ENCODE measurements around the gene KCND1. TPM values are rescaled to one million over a fixed set of nuclear protein-coding genes. Genes with fewer than 3 reads are reported as not detected.

The KCND1 gene
- total RNA-seq, 1 donor from 2014 or later: 1.2 TPM

DNA sequence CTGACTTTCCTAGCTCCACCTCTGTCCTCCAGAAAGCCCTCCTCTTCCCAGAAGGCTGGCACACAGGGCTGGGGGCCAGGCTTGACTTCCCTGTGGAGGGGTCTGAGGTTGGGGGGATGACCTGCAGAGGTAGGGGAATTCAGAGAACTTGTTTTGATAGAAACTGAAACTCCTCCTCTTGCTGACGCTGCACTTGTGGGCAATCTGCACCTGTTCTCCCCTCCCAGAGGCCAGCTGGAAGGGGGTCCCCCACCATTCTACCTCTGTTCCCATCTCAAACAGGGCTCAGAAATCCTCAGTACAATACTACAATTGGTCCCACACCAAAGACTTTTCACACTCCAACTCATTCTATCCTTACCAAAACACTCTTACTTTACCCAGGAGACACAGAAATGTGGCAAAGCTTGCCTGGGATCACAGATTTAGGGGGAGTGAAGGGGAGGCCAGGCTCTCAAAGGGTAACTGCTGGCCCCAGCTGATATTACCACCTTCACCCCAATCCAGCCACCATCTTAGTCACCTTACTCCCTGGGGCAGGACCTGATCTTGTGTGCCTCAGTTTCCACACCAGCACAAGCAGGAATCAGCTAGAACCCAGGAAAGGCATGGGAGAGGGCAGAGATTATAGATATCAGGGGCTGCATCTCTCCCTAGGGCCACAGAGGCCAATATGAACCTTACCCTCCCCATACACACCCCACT, 32.8 kb downstream of the KCND1 start:
- no peak for DNase-seq (ENCODE audit: low spot score)

DNA sequence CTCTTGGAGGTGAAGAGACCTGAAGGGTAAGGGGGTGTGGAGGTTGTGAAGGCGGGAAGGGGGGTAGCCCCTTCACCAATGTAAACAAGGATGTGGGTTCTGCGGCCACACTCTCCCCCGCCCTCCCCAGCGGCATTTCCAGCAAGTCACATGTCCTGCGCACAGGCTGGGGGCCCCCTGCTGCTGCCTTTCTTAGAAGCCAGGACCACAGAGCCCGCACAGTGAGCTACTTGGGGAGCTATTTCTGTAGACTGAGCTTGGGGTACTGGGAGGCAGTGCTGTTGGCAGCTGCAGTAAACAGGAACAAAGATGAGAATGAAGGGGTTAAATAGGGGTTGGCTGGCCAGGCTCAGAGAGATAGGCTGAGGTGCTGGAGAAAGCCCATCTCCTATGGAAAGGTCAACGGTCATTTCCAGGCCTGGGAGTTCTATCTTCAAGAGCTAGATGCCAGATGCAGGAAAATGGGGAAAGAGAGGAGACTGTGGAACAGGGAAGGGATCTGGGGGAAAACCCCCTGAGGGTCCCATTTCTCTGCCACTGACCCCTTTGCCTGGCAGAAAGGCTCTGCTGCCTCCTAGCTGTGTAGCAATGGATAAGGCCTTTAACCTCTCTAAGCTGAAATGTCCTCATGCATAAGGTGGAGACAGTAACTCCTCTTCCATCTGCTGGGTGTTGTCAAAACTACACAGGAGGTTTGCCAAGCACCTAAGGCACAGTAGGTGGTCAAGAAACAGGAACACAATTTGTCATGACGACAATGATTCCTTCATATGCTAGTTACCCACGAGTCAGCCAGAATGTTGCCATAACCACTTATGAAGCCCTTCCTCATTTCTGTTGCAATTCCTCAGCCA, 34.4 kb downstream of the KCND1 start:
- no peak for DNase-seq (ENCODE audit: low spot score)

DNA sequence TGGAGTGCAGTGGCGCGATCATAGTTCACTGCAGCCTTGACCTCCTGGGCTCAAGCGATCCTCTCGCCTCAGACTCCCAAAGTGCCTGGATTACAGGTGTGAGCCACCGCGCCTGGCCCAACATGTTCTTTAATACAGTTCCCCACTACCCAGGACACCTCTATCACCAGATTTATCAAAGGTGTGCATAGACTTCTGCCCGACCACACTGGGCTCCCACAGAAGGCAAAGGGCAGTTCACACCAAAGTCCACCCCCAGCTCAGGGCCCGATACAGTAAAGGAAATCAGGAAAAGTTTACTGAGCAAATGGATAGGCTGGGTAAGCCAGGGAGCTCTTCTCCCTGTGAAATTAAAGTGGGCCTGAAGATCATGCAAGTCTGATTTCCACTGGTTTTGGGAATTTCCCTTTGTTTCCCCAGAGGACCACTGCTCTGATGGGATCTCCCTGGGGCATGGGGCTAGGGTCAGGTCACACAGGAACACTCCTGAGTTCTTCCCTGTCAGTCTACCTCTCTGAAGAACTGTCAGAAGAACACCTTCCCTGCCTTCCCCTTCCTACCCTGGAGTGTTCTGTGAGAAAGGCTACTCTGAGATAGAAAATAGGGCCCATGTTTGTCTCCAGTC, 35.1 kb downstream of the KCND1 start:
- DNase-seq (ENCODE audit: low spot score): no peak

DNA sequence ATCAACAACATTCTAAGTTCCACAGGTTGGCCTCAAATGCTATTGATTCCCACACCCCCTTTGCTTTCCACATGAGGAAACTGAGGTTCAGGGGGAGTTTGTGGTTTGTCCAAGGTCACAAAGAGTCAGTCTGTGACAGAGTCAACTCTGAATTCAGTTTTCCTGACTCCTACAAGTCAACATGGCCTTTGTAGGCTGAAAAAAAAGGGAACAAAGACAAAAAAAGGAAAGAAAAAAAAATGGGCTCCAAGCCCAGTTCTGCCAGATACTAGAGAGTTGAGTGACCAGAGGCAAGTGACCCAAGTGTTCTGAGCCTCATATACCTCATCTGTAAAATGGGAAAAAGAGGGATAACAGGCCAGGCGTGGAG, 36.4 kb downstream of the KCND1 start:
- DNase-seq (ENCODE audit: low spot score): no peak

GRCh38 chrX:48934581-48935300, 36.9 kb downstream of the KCND1 start:
- DNase-seq (ENCODE audit: low spot score): no peak

DNA sequence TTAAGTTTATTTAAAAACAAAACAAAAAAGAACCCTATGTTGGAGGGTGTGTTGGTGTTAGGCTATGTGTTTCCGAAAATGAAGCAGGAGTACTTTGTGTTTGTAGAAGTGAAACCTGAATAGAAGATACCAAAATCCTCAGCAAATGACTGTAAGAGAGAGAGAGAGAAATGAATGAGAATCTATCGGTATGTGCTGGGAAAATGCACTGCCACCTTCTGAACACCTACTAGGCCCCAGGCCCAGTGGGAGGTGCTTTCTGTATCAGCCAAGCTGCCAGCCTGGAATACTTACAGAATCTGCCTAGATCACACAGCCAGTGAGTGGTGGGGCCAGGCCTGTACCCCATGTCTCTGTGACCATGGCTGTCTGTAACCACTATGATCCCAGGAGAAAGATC, 37.9 kb downstream of the KCND1 start:
- no peak for DNase-seq (ENCODE audit: low spot score)

- DNase-seq (ENCODE audit: low spot score): no peak
Observed at GRCh38 chrX:48927736-48928382, 43.8 kb downstream of the KCND1 start.

DNA sequence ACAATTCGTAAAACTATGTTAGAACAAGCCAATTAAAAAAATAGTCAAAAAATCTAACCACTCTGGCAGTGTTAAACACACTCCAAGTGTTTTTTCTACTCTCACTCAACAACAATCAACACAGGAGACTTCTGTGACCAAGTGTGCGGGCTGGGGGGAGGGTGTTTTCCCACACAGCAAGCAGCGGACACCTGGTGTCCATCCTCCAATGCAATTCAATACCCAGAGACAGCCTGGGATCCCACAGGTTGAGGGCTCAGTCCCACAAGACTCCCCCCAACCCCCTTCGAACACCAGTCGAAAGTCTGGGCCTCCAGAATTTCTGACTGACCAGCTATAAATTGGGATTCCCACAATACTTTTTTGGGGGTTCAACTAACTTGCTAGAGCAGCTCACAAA, 44.5 kb downstream of the KCND1 start:
- DNase-seq (ENCODE audit: low spot score): no peak

DNA sequence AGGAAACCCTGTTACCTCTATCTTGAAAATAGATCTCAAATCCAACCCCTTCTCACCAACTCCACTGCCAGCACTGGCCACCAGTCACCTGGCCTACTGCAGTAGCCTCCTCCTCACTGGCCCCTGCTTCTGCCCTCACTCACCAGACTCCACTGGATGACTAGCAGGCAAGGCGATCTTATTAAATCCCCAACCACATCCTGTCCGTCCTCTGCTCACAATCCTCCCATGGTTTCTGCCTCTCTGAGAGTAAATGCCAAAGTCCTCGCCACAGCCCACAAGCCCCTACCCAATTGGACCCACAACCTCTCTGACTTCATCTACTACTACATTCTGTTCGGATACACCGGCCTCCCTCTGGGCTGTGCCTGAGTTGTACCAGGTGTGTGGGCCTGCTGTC, 47.4 kb downstream of the KCND1 start:
- DNase-seq (ENCODE audit: low spot score): no peak

- DNase-seq (ENCODE audit: low spot score): no peak
Observed at GRCh38 chrX:48923771-48924170, 47.9 kb downstream of the KCND1 start.

- no peak for DNase-seq (ENCODE audit: low spot score)
Observed at GRCh38 chrX:48920718-48921104, 50.9 kb downstream of the KCND1 start.

DNA sequence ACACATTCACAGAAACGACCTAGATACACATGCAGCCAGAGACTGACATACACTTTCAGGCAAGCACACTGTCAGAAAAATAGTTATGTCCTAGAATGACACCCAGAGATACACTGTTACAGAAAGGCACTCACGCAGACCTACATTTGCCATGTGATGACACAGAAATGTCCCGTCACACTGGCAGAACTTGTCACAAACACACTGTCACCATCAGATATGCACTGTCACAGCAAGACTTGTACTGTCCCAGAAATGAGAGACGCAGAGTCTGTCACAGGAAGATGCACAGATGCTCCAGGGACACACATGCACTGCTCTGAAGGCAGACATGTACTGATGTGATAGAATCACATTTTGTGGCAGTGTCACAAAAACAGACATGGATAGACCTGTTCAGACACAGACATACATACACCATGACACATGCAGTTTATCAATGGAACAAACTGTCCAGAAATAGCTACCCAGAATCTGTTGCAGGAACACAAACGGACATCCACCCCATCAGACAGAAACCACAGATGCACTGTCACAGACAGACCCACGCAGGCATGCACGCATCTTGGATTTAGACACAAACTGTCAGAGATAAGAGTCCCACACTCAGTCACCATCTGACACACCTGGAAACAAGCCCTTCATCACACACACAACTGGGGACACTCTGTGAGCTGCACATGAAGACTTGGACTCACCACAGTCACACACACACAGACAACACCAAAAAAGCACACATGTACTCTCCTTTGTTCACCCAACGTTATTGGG, 51.5 kb downstream of the KCND1 start:
- no peak for DNase-seq (ENCODE audit: low spot score)

DNA sequence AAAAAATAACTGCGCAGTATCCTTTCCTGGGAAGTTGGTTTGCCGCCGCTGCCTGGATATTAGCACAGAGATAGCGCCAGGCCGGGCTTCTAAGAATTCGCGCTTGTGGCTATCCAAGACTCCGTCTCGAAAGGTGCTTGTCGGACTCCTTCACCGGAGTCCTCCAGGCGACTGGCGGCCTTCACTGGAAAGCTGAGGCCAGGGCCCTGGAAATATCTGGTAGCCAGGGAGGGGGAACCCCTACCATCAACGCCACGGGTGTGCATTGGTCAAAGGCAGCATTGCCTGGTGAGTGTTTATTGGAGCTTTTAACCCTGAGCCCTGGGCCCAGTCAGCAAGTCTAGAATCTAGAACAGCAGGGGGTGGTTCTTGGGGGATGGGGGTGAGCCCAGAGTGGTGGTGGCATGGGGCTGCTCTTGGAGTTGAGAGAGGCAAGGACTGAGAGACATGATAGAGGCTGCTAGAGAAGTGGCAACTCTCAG, 52.2 kb downstream of the KCND1 start:
- DNase-seq (ENCODE audit: low spot score): no peak

DNA sequence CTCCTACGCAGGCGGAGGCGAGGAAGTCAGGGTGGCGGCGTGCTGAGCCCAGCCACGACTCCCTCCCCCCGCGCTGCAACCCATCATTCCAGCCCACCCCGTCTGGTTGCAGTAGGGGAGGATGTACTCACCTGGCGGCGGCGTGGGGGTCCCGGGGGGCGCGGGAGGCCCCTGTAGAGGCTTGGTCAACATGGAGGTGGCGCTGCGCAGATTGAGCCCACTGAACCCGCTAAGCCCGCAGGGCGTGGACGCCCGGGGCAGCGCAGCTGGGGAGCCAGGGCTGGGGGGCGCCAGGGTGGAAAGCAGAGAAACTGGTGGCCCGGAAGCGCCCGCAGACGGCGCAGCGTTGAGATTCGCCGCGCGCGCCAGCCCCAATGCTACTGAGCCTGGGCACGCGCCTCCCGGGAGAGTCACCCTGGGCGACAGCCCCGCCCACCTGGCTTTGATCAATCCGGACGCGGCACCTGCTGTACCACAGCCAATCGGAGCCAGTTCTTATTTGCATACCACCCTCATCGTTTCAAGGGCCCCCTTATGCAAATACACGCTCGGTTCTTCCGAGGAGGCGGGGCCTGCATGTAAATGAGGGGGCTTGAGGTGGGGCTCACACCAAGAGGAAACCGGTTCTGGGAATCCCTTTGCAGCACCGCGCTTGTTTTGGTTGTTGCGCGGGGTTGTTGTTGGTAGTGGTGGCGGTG, 52.9 kb downstream of the KCND1 start, which contains the start of gene PIM2:
Gene PIM2 (minus strand): TSS at position 382 of the 698 bp plus-strand sequence. CDS start 190 bp downstream, at position 192.
- DNase-seq (ENCODE audit: low spot score): peak; percentile 81

DNA sequence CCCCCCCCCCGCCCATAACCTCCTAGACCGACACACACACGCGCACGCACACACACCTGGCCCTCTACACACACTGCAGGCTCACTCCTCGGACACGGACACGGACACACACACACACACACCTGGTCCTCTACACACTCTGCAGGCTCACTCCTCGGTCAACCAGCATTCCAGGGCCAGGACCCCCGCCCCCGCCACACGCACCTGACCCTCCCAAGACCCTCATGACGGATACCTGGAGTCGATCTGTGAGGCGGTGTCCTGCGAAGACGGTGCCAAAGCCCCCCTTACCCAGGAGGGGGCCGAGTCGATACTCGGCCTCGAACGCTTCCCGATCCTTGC, 53.4 kb downstream of the KCND1 start:
- no peak for DNase-seq (ENCODE audit: low spot score)

GRCh38 chrX:48917139-48918001, 54.3 kb downstream of the KCND1 start:
- DNase-seq (ENCODE audit: low spot score): peak; percentile 92

DNA sequence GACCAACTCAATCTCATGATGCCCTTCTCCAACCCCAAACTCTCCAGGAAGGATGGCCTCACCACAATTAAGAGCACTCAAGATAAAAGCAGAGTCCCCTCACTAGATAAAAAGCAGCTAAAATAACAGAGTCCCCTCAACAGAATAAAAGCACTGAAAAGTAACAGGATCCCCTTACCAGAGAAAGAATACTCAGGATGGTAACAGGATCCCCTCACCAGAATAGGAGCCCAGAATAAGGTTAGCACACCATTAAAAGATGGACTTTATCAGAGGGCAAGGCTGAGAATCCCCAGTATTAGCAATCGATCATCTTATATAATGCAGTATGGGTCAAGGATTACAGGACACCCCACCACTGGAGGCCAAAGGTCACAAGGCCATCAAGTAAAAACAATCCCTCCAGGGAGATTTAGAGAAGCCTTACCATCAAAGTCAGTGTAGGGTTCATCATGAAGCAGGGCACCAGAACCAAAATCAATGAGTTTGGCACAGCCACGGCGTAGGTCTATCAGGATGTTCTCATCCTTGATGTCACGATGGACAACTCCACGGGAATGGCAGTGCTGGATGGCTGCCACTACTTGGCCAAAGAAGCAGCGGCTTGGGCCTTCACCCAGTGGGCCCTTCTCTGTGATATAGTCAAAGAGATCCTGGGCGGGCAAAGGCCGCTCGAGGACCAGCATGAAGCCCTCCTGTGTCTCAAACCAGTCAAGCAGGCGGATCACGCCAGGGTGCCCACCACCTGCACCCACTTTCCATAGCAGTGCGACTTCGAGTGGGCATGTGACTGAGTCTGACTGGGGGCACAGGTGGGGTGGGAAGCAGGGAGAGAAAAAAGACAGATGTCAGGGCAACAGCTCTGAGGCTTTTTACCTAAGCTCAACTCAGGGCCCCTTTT, 56.8 kb downstream of the KCND1 start:
- no peak for DNase-seq (ENCODE audit: low spot score)
